GM21381 (cell line): ENCODE measurements around the gene PLD3.
A peak's percentile ranks its signal among the peaks of the same experiment; 100 is the strongest.

Experiments used
- ATAC-seq: cut with Tn5 transposase; IDR thresholded peaks from one replicate; pipeline ENCODE4 v1.9.1; 2021; ENCODE audit warnings: mild to moderate bottlenecking, moderate library complexity; ENCODE audit not compliant: unreplicated experiment

The PLD3 gene

GRCh38 chr19:40348125-40348913, at the start of gene PLD3, which contains the start of gene C19orf47:
PLD3 (plus strand) TSS chr19:40348695; CDS start chr19:40366484, 17,789 bp downstream.
C19orf47 (minus strand) TSS chr19:40348397; CDS start chr19:40341857, 6,540 bp downstream.
- peak; percentile 92 for ATAC-seq

DNA sequence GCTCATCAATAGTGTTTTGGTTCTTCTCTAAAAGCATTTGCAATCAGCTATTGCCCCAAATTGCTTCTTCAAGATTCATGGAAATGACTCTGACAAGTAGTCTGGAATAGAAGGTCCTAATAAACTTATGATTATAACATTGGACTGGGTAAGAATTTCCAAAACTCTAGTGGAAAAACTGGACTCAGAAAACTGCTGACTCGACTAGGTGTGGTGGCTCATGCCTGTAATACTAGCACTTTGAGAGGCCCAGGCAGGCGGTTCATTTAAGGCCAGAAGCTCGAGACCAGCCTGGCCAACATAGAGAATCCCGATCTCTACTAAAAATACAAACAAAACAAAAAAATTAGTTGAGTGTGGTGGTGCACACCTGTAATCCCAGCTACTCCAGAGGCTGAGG, 47.8 kb upstream of the PLD3 start:
- no peak for ATAC-seq

GRCh38 chr19:40302224-40303011, 46.1 kb upstream of the PLD3 start:
- ATAC-seq: no peak

DNA sequence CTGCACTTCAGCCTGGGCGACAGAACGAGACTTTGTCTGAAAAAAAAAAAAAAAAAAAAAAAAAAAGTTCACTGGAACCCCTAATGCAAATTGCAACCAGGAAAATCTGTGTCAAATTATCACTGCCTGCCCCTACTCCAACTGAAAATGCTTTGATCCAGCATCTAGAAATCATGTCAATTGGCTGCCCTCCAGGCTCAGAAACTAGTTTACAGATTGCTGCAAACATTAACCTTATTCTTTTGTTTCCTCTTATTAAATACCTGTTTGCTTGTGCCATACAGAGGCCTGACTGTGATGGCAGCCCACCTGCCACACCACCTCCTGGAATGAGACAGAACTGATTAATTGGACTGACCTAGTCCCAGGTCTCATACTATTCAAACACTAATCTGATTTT, 44.7 kb upstream of the PLD3 start:
- no peak for ATAC-seq

- no peak for ATAC-seq
These were observed 44.2 kb upstream of the PLD3 start for GRCh38 chr19:40304306-40304705.

GRCh38 chr19:40305403-40305802, 43.1 kb upstream of the PLD3 start:
- ATAC-seq: no peak

DNA sequence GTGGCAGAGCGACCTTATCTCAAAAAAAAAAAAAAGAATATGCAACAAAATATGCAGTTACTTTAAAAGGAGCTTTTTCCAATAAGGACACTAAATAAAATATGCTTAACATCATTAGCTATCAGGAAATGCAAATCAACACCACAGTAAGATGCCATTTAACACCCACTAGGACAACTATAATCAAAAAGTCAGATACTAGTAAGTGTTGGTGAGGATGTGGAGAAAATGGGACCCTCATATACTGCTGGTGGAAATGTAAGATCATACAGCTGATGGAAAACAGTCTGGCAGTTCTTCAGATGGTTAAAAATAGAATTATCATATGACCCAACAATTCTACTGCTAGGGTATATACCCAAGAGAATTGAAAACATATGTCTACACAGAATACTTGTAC, 38.8 kb upstream of the PLD3 start:
- ATAC-seq: no peak

DNA sequence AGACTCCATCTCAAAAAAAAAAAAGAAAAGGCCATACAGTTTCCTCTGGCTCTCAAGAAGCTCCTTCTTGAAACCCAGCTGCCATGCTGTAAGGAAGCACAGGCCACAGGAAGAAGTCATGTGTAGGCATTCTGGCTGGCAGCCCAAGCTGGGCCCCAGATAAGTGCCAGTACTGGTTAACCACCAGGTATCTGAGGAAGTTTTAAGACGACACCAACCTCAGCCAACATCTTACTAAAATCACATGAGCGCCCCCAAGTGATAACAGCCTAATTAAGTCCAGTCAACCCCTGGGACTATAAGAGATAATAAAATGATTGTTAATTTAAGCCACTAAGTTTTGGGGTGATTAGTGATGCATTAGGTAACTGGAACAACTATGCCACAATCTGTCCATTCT, 36.0 kb upstream of the PLD3 start:
- no peak for ATAC-seq

DNA sequence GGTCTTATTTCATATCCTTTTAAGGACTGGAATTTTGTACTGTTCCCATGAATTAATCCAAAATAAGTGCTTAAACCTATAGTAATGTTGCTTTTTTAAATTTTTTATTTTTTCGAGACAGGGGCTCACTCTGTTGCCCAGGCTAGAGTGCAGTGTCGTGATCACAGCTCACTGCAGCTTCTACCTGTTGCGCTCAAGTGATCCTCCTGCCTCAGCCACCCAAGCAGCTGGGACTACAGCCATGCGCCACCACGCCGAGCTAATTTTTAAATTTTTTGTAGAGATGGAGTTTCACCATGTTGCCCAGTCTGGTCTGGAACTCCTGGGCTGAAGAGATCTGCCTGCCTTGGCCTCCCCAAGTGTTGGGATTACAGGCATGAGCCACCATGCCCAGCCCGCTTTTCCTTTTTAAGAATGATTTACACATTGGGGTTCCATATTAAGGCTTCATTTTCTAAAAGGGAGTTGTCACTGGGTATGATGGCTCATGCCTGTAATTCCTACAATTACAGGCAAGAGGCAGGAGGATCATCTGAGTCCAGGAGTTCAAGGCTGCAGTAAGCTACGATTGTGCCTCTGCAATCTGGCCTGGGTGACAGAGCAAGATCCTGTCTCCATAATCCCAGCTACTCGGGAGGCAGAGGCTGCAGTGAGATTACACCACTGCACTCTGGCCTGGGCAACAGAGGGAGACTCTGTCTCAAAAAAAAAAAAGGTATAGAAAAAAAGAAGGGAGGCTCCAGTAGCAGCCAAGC, 35.1 kb upstream of the PLD3 start:
- ATAC-seq: no peak

- no peak for ATAC-seq
These were observed 33.8 kb upstream of the PLD3 start for GRCh38 chr19:40314656-40315055.

GRCh38 chr19:40315812-40316470, 32.6 kb upstream of the PLD3 start:
- no peak for ATAC-seq

DNA sequence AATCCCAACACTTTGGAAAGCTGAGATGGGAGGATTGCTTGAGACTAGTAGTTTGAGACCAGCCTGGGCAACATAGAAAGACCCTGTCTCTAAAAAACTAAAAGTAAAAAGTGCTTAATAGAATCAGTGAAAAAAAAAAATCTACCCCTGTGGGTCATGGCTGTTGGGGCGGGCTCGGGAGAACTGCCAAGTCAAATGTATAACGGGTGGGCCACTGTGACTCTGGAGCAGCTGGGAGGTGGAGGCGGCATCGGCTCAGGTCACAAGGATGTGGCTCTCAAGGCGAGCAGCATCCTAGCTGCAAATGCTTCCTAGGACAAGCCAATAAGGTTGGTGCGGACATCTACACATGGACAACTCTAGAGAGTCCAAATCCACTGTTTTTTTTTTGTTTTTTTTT, 31.2 kb upstream of the PLD3 start:
- ATAC-seq: no peak

DNA sequence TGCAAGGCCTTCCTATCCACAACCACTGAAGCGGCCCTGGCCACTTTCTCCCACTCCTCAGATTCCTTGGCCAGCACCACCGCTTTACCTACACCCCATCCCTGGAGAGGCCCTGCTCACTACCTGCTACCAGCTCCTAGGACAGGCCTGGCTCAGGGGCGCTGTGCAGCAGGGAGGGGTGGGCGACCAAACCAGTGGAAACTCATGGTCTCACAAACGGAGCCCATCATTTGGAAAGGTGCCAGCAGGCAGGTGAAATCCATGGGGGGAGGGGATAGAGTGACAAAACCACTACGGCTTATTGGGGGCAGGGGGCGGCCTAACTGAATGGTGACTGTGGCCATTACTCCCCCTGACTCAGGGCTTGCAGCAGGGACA, 27.9 kb upstream of the PLD3 start:
- no peak for ATAC-seq

GRCh38 chr19:40321076-40321475, 27.4 kb upstream of the PLD3 start:
- no peak for ATAC-seq

GRCh38 chr19:40321566-40322270, 26.8 kb upstream of the PLD3 start:
- no peak for ATAC-seq

GRCh38 chr19:40322271-40322610, 26.3 kb upstream of the PLD3 start:
- ATAC-seq: no peak

DNA sequence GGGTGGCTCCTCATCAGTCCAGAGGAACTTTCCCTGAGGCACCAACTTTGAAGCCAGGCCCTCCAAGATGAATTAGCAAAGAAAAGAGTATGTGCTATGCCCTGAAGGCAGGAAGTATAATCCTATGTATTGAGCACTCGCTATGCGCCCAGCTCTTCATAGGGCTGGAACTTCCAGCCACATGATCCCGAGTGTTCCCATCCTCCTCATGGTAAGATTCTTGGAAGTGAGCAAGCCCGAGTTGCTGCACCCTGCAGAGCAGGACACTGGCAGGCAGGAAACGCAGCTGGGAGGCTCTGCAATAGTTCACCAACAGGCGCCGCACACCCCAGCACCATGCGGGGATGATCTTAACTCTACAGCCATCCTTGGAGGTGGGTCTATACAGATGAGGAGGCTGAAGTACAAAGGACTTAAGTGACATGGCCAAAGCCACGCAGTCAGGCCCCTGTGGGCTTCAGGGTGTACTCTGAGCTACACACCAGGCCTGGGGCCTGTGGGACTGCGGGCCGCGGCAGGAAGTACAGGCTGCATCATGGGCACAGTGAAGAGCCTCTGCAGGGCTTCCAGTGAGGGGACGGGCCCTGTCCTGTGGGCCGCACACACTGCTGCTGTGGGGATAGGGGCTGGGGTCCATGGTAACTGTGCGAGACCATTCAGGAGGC, 25.4 kb upstream of the PLD3 start:
- ATAC-seq: no peak

GRCh38 chr19:40323705-40324104, 24.8 kb upstream of the PLD3 start:
- no peak for ATAC-seq

GRCh38 chr19:40326201-40326600, 22.3 kb upstream of the PLD3 start:
- ATAC-seq: no peak

DNA sequence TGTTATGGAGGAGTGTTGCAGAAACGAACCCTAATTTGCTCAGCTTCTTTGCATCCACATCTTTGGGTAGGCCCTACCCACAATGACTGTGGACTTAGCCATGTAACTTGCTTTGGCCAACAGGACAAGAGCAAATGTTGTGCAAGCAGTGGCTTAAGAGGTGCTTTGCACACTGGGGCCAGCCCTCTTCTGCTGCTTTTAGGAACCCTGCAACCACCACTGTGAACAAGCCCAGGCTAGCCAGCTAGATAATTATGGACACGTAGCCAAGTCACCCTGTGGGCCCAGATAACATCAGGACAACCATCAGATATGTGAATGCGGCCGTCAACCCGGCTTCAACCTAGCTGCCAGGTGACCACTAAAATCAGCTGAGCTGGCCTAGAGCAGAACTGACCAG, 17.4 kb upstream of the PLD3 start:
- ATAC-seq: no peak
